Mammary epithelial cell (primary cell): Measurements from ENCODE around the gene STK24.

Experiments used
- EZH2 ChIP-seq: IDR thresholded peaks from 2 replicates; pipeline ENCODE4 v1.6.1; 2012; ENCODE audit warnings: low read length, inconsistent platforms, borderline replicate concordance
- TF ChIP-seq, protein P1 (sequence below), 2 donors: IDR thresholded peaks in 1 of 2; conservative IDR thresholded peaks in 1 of 2; 2 replicates each; pipeline ENCODE4 v1.5.1; 2011 to 2012; ENCODE audit warnings: inconsistent platforms in 2 of 2, low read length in 2 of 2, mild to moderate bottlenecking in 2 of 2, control low read depth in 1 of 2, low read depth in 1 of 2; ENCODE audit not compliant: insufficient read depth in 1 of 2; ENCODE audit errors: extremely low read depth in 1 of 2

DNA sequence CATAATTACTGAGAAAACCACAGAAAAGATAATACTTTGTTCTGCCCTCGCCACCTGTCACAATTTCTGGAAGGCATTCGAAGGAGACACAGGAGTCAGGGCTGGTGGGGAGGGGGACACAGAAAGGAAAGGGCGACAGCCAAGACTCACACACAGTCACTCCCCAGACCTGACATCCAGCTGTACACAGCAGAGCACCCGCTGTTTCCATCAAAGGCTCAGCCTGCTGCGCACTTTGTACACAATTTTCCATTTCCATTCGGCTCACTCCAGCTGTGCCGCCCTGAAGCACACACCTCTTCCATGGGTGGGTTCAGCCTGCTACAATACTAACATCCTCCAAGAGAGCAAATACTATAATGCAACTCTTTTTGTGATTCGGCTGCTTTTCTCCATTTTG, 38.0 kb downstream of the STK24 start:
- TF ChIP-seq, protein P1, sequence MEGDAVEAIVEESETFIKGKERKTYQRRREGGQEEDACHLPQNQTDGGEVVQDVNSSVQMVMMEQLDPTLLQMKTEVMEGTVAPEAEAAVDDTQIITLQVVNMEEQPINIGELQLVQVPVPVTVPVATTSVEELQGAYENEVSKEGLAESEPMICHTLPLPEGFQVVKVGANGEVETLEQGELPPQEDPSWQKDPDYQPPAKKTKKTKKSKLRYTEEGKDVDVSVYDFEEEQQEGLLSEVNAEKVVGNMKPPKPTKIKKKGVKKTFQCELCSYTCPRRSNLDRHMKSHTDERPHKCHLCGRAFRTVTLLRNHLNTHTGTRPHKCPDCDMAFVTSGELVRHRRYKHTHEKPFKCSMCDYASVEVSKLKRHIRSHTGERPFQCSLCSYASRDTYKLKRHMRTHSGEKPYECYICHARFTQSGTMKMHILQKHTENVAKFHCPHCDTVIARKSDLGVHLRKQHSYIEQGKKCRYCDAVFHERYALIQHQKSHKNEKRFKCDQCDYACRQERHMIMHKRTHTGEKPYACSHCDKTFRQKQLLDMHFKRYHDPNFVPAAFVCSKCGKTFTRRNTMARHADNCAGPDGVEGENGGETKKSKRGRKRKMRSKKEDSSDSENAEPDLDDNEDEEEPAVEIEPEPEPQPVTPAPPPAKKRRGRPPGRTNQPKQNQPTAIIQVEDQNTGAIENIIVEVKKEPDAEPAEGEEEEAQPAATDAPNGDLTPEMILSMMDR (conservative IDR thresholded peaks at IDR 0.05 in 1 of 2, IDR thresholded peaks at IDR 0.05 in 1 of 2; ENCODE audit: extremely low read depth in 1 of 2, insufficient read depth in 1 of 2, low read depth in 1 of 2, low read length in 2 of 2), result no peak
- no peak for TF ChIP-seq EZH2
